Peyer's patch (tissue), 4 donors: ENCODE measurements around the gene LRRC66. TPM values are rescaled to one million over a fixed set of nuclear protein-coding genes. Genes with fewer than 3 reads are reported as not detected.

ENCODE experiments used
- DNase-seq, 3 donors: peaks; one replicate each; pipeline ENCODE4 v3.0.0-alpha.2; 2017 to 2019
- H3K27ac ChIP-seq, 4 donors: fragments of 200-600 bp; sonication (generic); one replicate each; pipeline ENCODE4 v1.5.1; 2016 to 2019
- H3K27me3 ChIP-seq, 2 donors: fragments of 200-600 bp; sonication (generic); one replicate each; pipeline ENCODE4 v1.5.1; 2019
- H3K36me3 ChIP-seq, 3 donors: fragments of 200-600 bp; sonication (generic); one replicate each; pipeline ENCODE4 v1.5.1; 2016 to 2019
- H3K4me1 ChIP-seq, 4 donors: fragments of 200-600 bp; sonication (generic); one replicate each; pipeline ENCODE4 v1.5.1; 2016 to 2019
- H3K4me3 ChIP-seq, 4 donors: fragments of 200-600 bp; sonication (generic); 1 replicate in 3 of 4; 2 replicates in 1 of 4; pipeline ENCODE4 v1.5.1; 2016 to 2019; ENCODE audit warnings: mild to moderate bottlenecking in 1 of 4
- H3K9me3 ChIP-seq, 4 donors: fragments of 200-600 bp; sonication (generic); one replicate each; pipeline ENCODE4 v1.5.1; 2016 to 2019; ENCODE audit warnings: mild to moderate bottlenecking in 1 of 4
- POLR2A ChIP-seq, 2 donors: fragments of 450-650 bp; IDR thresholded peaks; one replicate each; pipeline ENCODE4 v1.5.1; 2017; ENCODE audit warnings: antibody characterized with exemption in 2 of 2, mild to moderate bottlenecking in 2 of 2, moderate library complexity in 2 of 2
- total RNA-seq, 4 donors: library from RNA; depleted of rRNA; stranded (reverse); fragments of >200 nt; gene quantifications; one replicate each; pipeline ENCODE4 v1.1.0, GENCODE V29; 2016
- TF ChIP-seq, protein P1 (sequence below), 6 experiments: fragments of 450-650 bp in 4 of 6; fragments of 200-600 bp in 2 of 6; sonication (generic) in 1 of 6; IDR thresholded peaks; one replicate each; pipeline ENCODE4 v1.5.1; 2017 to 2019; ENCODE audit warnings: antibody characterized with exemption in 6 of 6, mild to moderate bottlenecking in 3 of 6, moderate library complexity in 1 of 6

The LRRC66 gene
- total RNA-seq, 4 donors from 2014 or later, result 1.7 to 53.4 (median 36.9) TPM

DNA sequence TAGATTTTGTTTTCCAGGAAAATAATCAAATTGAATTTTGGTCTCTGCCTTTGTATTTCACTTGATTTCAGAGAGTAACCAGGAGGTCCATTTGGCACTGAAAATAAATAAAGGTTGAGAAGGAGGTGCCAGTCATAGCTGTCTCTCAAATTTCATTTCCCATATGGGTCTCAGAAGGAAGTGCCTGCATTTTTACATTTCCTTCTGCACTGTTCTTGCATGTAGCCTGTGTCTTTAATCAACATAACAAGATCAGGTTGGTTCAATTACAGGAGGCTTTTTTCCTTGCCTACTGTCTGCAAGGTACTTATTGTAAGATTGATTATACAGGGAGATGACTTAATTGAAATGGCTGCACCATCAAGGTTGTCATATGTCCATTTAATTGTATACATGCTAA, 15.7 kb downstream of the LRRC66 start:
- Histone ChIP-seq H3K36me3 (no peaks in the 10 kb centered on the region), H3K4me1 (no peaks in the 10 kb centered on the region), H3K4me3 (no peak overlapping the region), H3K27ac (no peak overlapping the region), H3K27me3 (no peaks in the 10 kb centered on the region), H3K9me3 (no peaks in the 10 kb centered on the region)
- no peak for TF ChIP-seq POLR2A (IDR thresholded peaks at IDR 0.05)
- TF ChIP-seq, protein P1, sequence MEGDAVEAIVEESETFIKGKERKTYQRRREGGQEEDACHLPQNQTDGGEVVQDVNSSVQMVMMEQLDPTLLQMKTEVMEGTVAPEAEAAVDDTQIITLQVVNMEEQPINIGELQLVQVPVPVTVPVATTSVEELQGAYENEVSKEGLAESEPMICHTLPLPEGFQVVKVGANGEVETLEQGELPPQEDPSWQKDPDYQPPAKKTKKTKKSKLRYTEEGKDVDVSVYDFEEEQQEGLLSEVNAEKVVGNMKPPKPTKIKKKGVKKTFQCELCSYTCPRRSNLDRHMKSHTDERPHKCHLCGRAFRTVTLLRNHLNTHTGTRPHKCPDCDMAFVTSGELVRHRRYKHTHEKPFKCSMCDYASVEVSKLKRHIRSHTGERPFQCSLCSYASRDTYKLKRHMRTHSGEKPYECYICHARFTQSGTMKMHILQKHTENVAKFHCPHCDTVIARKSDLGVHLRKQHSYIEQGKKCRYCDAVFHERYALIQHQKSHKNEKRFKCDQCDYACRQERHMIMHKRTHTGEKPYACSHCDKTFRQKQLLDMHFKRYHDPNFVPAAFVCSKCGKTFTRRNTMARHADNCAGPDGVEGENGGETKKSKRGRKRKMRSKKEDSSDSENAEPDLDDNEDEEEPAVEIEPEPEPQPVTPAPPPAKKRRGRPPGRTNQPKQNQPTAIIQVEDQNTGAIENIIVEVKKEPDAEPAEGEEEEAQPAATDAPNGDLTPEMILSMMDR (IDR thresholded peaks at IDR 0.05), result no peak
- DNase-seq, result no peak

DNA sequence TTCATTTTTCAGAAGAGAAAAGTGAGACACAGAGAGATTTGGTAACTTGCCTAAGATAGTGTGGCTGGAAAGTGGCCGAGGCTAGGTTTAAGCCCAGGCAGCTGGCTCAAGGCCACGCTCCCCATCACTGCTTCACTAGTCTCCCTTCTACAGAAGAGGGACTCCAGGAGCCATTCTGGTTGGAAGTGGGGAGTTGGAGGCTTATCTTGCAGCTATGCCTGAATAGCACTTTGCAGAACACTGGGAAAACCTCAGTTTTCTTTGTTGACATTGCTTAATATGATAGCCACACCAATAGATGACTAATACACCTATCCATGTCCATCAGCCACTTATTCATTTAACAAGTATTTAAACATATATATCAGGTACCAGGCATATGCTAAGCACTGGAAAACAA, 18.5 kb downstream of the LRRC66 start:
- Histone ChIP-seq H3K9me3 (no peaks in the 10 kb centered on the region), H3K27ac (no peak overlapping the region), H3K27me3 (no peaks in the 10 kb centered on the region), H3K4me1 (no peaks in the 10 kb centered on the region), H3K36me3 (no peaks in the 10 kb centered on the region), H3K4me3 (no peak overlapping the region)
- no peak for TF ChIP-seq POLR2A (IDR thresholded peaks at IDR 0.05)
- TF ChIP-seq, protein P1 (IDR thresholded peaks at IDR 0.05), result no peak
- no peak for DNase-seq

DNA sequence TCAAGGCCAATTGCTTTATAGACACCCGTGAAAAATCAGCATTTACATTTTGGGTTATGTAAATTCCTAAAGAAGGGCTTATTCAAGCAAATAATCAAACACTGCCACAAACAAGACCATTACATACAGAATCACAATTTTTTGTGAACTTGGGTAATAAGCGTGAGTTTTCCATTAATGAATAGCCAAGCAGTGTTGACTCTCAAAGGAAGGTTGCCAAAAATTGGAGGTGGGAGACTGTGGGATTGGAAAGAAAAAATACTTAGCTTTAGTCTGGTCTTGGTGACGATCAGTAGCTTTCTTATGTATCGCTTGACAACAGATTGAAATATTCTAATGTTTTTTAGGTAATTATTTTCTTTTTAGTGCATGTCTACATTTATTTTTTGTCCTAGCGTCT, 20.9 kb downstream of the LRRC66 start:
- Histone ChIP-seq H3K27ac (no peak overlapping the region), H3K9me3 (no peaks in the 10 kb centered on the region), H3K36me3 (peaks cover 0 to 13% (median 0%) of the 10 kb centered on the region in 3 donors), H3K4me3 (no peak overlapping the region), H3K4me1 (no peaks in the 10 kb centered on the region), H3K27me3 (no peaks in the 10 kb centered on the region)
- no peak for DNase-seq
- TF ChIP-seq POLR2A (IDR thresholded peaks at IDR 0.05), result no peak
- TF ChIP-seq, protein P1 (IDR thresholded peaks at IDR 0.05), result no peak

DNA sequence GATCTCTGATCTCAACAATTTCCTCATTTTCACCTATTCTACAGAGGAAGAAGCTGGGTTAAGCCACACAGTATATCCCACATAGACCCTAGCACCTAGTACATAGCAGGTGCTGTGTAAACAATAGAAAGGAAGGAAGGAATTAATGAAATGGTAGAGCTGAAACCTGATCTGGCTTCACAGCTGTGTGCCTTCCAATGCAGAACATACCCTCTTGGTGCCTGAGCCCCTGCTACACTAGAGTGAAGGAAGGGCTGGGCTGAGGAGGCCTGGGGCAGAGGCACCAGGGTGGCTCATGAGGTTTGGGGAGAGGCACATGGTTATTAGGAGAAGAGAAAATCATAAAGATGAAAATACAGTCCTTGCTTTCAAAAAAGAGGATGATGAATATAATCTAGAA, 21.3 kb downstream of the LRRC66 start:
- no peak for DNase-seq
- H3K27ac ChIP-seq, result no peak overlapping the region
- H3K4me1 ChIP-seq, result no peaks in the 10 kb centered on the region
- no peaks in the 10 kb centered on the region for H3K9me3 ChIP-seq
- H3K36me3 ChIP-seq, result peaks cover 0 to 13% (median 0%) of the 10 kb centered on the region in 3 donors
- no peaks in the 10 kb centered on the region for H3K27me3 ChIP-seq
- no peak overlapping the region for H3K4me3 ChIP-seq
- TF ChIP-seq, protein P1 (IDR thresholded peaks at IDR 0.05), result no peak
- no peak for TF ChIP-seq POLR2A (IDR thresholded peaks at IDR 0.05)

DNA sequence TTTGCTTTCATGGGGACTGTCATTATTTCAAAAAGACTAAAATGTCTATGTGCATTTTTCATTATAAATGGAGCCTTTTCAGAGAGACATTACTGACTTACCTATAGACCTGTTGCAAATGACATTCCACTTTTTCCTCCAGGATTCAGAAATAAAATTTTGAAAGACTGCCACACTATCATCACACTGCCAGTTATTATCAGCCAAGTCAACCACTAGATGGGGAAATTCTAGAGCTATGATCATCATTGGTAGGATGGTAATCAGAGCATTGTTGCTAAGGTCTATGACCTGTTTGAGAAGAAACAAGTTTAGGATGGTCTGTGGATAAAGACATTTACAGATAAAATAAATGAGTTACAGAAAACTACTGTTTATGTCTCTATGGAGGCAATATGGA, 22.5 kb downstream of the LRRC66 start:
- no peaks in the 10 kb centered on the region for H3K9me3 ChIP-seq
- no peaks in the 10 kb centered on the region for H3K27me3 ChIP-seq
- no peak for TF ChIP-seq POLR2A (IDR thresholded peaks at IDR 0.05)
- TF ChIP-seq, protein P1 (IDR thresholded peaks at IDR 0.05), result no peak
- no peak overlapping the region for H3K27ac ChIP-seq
- peaks cover 0 to 13% (median 0%) of the 10 kb centered on the region in 3 donors for H3K36me3 ChIP-seq
- no peaks in the 10 kb centered on the region for H3K4me1 ChIP-seq
- H3K4me3 ChIP-seq, result no peak overlapping the region
- DNase-seq, result no peak

DNA sequence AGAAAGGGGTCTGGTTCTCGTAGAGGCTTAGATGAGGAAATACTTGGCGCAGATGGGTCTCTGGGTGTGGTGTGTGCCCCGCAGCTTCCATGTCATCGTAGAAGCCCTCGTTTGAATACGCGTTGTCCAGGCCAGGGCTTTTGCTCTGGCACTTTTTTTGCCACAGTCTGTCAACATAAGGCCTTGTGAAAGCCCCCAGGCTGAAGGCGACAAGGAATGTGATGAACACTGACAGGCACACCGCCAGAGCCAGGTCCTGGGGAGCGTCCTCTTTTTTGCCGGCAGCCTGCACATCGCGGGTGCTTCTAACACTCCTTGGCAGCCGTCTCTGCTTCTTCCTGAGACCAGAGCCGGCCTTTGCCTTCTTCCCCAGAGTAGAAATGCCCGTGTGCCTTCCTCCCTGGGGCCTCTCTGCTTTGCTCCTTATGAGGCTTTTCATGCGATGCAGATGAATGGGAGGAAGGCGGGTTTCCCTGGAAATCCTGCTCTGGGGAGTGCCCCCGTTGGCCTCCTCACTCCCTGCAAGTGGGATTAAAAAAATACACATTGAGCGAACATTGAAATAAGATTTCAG, 24.4 kb downstream of the LRRC66 start:
- Histone ChIP-seq H3K36me3 (peaks cover 0 to 13% (median 0%) of the 10 kb centered on the region in 3 donors), H3K4me3 (no peak overlapping the region), H3K9me3 (peaks cover 0 to under 1% (median 0%) of the 10 kb centered on the region in 4 donors), H3K27me3 (no peaks in the 10 kb centered on the region), H3K27ac (no peak overlapping the region), H3K4me1 (no peaks in the 10 kb centered on the region)
- TF ChIP-seq, protein P1 (IDR thresholded peaks at IDR 0.05), result no peak
- TF ChIP-seq POLR2A (IDR thresholded peaks at IDR 0.05), result no peak
- DNase-seq, result no peak
